T-helper 2 cell (primary cell): ENCODE data around the gene MAST1.
"Not testable (repeated sequence)": the region's sequence is repeated elsewhere in the genome, so short reads cannot be mapped to it uniquely, and the experiment has no call there.

Source experiments
- DNase-seq, 5 experiments: peaks; one replicate each; pipeline versions ENCODE4 v3.0.0 to v3.0.0-alpha.2; 2012 to 2022

Gene MAST1

DNA sequence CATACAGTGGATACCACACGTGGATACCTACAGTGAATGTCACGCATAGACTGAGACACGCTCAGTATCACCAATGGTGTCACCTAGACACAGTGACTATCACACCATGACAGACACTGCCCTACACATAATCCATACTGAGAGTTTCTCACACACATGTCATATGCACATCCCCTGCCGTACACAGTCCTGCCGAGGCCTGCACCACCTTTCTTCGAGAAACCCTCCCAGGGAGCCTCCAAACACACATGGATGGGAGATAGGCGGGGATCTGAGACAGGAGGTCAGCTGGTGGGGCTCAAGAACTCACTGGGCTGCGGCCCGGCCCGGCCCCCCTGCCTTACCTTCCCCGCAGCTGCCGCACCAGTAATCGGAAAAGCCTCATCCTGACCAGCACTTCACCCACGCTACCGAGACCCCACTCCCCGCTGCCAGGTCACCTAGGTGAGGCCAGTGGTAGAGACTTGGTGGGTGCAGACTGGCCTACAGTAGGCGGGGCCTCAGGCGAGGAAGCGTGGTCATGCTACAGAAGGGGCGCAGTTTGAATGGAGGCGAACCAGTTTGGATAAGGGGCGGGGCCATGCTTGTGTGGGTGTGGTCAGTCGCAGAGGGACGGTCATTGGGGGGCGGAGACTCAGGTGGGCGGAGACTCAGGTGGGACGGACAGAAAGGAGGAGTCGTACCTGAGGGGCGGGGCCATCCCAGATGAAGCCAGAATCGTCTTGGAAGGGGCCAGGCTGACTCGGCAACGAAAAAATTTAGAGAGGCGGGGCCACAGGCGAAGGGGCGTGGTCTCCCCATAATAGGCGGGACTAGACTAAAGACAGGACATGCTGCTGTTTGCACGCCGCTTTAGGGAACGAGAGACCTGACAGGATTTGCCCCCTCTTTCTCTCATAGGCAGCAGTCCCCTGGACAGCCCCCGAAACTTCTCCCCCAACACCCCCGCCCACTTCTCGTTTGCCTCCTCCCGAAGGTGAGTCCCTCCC, 2.1 kb downstream of the MAST1 start:
- DNase-seq = peak in 1 of 5 experiments; percentile 52

DNA sequence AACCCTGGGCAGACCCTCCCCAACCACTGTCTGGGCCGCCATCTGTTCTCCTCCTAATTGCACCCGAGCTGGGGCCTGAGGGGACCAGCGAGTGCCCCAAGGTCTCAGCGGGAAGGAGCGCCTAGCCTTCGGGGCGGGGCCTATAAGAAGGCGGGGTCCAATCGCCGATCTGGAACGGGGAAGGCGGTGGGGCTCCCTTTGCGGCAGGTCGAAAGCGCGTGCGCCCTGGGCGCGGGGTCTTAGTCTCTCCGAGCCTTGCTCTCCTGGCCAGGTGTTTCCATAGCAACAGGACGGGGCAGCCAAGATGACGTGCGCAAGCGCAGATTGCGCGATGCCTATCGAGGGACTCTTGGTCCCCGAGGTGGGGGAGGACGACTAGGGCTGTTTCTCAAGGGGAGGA, 2.8 kb downstream of the MAST1 start:
- peak in 1 of 5 experiments; percentile 30 for DNase-seq

GRCh38 chr19:12842511-12842910, 4.2 kb downstream of the MAST1 start:
- DNase-seq = no peak

GRCh38 chr19:12843328-12843727, 5.0 kb downstream of the MAST1 start:
- no peak for DNase-seq

GRCh38 chr19:12843999-12844732, 5.9 kb downstream of the MAST1 start:
- no peak for DNase-seq

DNA sequence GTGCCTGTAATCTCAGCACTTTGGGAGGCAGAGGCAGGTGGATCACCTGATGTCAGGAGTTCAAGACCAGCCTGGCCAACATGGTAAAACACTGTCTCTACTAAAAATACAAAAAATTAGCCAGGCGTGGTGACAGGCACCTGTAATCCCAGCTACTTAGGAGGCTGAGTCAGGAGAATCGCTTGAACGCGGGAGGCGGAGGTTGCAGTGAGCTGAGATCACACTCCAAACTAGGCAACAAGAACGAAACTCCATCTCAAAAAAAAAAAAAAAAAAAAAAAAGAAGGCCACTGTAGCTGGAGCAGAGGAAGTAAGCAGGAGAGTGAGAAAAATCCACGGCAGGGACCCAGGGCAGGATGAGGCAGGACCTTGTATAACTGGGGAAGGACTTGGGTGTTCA, 8.3 kb downstream of the MAST1 start:
- DNase-seq = not testable (repeated sequence)

GRCh38 chr19:12847159-12848139, 9.1 kb downstream of the MAST1 start:
- peak; percentile 62 to 81 (median 76) for DNase-seq

GRCh38 chr19:12856653-12857052, 18.3 kb downstream of the MAST1 start:
- no peak for DNase-seq

- DNase-seq = no peak
Measured at GRCh38 chr19:12858041-12858928, 20.0 kb downstream of the MAST1 start.

GRCh38 chr19:12859546-12859945, 21.2 kb downstream of the MAST1 start:
- DNase-seq = no peak

GRCh38 chr19:12864143-12864542, 25.8 kb downstream of the MAST1 start:
- DNase-seq = no peak

DNA sequence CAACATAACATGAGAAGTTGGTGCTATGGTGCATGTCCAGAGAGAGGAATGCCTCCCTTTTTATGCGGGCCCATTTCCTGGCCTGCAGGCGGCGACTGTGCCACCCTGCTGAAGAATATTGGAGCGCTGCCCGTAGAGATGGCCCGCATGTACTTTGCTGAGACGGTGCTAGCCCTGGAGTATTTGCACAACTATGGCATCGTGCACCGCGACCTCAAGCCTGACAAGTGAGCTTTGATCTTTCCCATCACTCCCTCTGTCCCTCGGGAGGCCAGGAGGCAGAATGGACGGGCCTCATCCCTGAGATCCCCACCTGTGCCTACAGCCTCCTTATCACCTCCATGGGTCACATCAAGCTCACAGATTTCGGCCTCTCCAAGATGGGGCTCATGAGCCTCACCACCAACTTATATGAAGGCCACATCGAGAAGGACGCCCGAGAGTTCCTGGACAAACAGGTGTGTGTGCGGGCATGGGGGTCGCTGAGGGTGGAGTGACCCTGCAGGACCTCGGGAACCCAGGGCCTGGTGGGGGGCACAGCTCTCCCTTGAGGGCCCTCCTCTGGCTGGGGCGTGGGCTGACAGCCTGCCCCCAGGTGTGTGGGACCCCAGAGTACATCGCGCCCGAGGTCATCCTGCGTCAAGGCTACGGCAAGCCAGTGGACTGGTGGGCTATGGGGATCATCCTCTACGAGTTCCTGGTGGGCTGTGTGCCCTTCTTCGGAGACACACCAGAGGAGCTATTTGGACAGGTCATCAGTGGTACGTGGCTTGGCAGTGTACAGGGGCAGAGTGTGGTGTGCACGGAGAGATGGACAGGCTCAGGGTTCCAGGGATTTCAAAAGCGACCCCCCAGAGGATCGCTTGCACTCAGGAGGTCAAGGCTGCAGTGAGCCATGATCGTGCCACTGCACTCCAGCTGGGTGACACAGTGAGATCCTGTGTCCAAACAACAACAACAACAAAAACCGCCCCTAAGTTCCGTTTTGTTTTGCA, 26.7 kb downstream of the MAST1 start:
- no peak for DNase-seq

GRCh38 chr19:12865746-12866415, 27.6 kb downstream of the MAST1 start:
- DNase-seq = no peak

GRCh38 chr19:12866416-12867119, 28.3 kb downstream of the MAST1 start:
- DNase-seq = no peak

DNA sequence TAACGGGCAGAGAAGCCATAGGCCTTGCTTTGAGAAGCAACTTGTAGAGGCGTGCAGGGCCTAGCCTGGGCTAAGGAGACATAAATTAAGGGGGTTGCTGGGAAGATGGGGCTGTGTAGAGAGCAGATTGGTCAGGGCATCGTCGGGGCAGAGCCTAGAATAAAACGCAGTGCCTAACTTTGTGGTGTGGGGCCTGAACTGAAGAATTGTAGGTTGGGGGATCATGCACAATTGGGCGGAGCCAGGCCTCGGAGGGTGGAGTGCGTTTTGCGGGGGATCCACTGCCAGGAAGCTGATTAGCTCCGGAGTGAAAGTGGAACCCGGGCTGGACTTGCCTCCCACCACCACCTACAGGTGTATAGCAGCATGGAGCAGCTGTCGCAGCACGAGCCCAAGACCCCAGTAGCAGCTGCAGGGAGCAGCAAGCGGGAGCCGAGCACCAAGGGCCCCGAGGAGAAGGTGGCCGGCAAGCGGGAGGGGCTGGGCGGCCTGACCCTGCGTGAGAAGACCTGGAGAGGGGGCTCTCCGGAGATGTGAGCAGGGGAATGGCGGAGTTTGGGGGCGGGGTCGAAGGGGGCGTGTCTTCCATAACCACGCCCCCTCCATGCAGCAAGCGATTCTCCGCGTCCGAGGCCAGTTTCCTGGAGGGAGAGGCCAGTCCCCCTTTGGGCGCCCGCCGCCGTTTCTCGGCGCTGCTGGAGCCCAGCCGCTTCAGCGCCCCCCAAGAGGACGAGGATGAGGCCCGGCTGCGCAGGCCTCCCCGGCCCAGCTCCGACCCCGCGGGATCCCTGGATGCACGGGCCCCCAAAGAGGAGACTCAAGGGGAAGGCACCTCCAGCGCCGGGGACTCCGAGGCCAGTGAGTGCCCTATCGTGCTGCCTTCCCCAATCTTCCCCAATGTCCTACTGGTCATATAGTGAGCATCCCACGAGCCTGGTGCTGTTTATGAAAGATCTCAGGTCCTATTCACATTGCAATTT, 29.1 kb downstream of the MAST1 start:
- DNase-seq = peak; percentile 32 to 66 (median 46)

- no peak for DNase-seq
Measured at GRCh38 chr19:12868540-12869112, 30.3 kb downstream of the MAST1 start.

GRCh38 chr19:12871681-12872080, 33.4 kb downstream of the MAST1 start:
- DNase-seq = no peak
